WI38 (cell line): ENCODE data around the gene CEACAM18.

Experiments
- H3K4me3 ChIP-seq: 2 replicates; pipeline ENCODE4 v1.5.1; 2011; ENCODE audit warnings: low read depth, mild to moderate bottlenecking, control low read depth, low read length
- TF ChIP-seq, protein P1 (sequence below): IDR thresholded peaks from 2 replicates; pipeline ENCODE4 v1.5.1; 2012; ENCODE audit warnings: low read depth, mild to moderate bottlenecking, control low read depth, low read length

CEACAM18 gene

DNA sequence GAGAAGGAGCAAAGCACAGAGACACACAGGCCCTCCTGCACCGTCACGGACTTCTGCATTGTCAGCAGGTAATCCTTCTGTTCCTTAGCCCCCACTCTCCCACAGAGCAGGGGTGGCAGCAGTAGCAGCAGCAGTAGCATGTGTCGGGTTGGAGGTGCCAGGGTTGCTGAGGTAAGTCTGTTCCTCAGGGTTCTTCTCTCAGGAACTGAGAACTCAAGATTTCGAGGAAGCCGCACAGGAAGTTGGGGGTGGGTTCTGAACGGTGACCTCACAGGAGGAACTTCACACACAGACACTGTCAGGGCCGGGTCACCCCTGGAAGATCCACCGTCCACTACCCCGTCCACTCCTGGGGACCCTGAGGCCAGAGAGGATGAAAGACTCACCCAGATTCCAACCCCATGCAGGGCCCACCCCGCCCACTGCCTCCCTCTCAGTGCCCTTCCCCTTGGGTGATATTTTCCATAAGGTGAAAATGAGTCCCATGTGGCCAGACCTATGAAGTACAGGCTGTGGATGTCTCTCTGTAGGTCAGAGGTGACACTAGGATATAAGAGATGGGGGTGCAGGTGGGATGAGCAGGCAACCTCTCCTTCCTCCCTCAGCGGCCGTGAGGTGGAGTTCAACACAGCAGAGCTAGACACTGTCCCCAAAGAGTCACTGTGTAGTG is 23.4 kb downstream of the CEACAM18 start, which contains the start of gene SIGLEC12:
Gene SIGLEC12 (minus strand): TSS at position 207 of the 670 bp plus-strand sequence. CDS start 67 bp downstream, at position 140.
- TF ChIP-seq, protein P1, sequence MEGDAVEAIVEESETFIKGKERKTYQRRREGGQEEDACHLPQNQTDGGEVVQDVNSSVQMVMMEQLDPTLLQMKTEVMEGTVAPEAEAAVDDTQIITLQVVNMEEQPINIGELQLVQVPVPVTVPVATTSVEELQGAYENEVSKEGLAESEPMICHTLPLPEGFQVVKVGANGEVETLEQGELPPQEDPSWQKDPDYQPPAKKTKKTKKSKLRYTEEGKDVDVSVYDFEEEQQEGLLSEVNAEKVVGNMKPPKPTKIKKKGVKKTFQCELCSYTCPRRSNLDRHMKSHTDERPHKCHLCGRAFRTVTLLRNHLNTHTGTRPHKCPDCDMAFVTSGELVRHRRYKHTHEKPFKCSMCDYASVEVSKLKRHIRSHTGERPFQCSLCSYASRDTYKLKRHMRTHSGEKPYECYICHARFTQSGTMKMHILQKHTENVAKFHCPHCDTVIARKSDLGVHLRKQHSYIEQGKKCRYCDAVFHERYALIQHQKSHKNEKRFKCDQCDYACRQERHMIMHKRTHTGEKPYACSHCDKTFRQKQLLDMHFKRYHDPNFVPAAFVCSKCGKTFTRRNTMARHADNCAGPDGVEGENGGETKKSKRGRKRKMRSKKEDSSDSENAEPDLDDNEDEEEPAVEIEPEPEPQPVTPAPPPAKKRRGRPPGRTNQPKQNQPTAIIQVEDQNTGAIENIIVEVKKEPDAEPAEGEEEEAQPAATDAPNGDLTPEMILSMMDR: no peak
- H3K4me3 ChIP-seq: no peak within 1 kb of the TSS

DNA sequence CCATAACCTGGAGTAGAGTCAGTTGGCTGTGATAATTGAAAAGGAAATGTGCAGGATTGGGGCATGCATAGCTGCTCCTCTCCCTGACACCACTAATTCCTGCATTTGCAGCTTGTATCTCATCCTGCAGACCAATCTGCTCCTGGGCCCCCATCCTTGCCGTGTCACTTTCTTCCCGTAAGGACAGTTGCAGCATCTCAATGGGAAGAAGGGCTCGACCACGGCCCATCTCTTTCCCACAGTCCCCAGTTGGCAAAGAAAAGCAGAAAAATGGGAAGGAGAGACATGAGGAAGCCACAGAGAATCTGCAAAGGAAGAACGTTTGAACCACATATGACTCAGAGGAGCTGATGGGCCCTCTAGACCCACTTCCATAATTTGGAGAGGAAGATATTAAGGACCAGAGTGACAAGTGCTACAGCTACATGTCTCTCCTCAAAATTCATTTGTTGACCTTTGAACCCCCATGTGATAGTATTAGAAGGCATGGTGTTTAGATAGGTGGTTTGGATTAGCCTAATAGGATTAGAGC is 25.0 kb downstream of the CEACAM18 start:
- H3K4me3 ChIP-seq: no peak overlapping the region
- TF ChIP-seq, protein P1: no peak

DNA sequence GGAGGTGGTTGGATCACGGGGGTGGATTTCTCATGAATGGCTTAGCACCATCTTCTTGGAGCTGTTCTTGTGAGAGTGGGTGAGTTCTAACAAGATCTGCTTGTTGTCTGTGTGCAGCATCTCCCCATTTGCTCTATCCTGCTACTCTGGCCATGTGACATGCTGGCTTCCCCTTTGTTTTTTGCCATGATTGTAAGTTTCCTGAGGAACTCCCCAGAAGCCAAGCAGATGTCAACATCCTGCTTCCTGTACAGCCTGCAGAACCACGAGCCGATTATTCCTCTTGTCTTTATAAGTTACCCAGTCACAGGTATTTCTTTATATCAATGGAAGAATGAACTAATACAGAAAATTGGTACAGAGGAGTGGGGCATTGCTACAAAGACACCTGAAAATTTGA is 25.6 kb downstream of the CEACAM18 start:
- H3K4me3 ChIP-seq: no peak overlapping the region
- TF ChIP-seq, protein P1: no peak

DNA sequence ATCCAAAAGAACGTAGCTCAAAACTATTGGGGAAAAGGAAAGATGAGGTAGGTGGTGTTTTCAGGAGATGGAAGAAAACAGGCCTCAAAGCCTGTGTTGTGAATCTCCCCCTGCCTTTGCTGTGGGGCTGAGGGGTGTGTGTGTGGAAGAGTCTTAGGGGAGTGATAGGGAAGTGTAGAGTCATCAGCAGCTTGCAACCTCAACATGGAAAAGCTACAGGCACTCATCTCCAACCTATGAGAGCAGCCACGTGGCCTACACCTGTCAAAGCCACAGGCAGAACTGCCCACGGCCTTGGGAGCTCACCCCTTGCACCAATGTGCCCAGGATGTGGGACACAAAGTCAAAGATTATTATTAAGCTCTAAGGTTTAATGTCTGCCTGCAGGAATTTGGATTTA is 27.6 kb downstream of the CEACAM18 start:
- H3K4me3 ChIP-seq: no peak overlapping the region
- TF ChIP-seq, protein P1: no peak

DNA sequence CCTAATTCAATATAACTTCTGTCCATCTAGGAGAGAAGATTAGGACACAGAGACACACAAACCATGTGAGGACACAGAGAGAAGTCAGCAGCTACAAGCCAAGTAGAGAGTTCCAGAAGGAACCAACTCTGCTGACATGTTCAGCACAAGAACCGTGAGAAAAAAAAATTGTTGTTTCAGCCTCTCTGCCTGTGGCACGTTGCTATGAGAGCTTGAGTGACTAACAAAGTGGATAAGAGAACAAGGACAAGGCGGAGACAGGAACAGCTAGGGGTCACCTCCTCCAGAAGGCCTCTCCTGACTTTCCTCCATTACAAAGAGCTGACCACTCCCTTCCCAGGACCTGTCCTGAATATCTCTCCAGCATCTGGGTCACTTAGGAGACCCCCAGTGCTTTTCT is 28.9 kb downstream of the CEACAM18 start:
- TF ChIP-seq, protein P1: no peak
- no peak overlapping the region for H3K4me3 ChIP-seq

DNA sequence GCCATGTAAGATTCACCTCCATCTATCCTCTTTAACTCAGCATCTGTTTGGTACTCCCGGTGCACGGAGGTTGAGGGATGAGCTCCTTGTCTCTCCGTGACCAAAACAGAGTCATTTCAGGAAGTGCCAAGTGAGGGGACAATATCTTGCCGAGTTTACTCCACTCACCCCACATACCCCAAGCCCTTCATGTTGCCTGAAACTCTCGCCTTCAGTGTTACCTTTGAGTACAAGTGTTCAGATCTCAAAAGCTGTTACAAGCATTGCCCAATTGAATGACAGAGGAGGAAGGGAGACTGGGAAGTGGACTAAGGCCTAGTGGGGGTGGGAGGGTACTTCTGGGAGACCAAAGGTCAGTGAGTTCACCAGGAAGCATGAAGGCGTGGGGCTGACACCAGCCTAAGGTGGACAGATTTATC is 29.3 kb downstream of the CEACAM18 start:
- no peak overlapping the region for H3K4me3 ChIP-seq
- TF ChIP-seq, protein P1: no peak

DNA sequence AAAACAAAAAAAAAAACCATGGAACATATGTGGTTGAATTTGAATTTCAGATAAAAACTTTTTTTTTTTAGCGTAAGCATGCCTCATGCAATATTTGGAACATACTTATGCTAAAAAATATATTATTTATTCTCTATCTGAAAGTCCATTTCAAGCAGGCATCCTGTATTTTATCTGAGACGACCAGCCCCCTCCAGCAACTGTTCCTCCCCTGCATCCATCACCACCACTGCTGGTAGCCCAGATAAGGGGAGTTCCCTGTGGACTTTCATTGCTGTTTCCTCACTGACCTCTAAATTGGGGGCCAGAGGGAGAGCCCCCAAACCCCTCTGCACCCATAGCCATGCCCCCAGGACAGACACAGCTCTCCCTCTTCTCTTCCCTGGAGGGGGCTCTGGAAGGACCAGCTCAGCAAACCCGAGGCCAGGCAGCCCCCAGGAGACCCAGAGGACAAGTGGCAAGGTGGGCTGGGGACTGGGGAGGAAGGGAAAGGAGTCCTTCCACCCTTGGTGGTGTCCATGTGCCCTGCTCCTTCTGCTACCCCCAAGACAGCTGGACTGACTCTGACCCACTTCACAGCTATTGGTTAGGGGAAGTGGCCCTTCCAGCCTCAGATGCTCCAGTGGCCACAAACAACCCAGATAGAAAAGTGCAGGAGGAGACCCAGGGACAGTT is 29.9 kb downstream of the CEACAM18 start:
- TF ChIP-seq, protein P1: no peak
- no peak overlapping the region for H3K4me3 ChIP-seq
